ENCODE data around the gene FAM161A. TPM values are rescaled to one million over a fixed set of nuclear protein-coding genes. Genes with fewer than 3 reads are reported as not detected.

The FAM161A gene, protein sequence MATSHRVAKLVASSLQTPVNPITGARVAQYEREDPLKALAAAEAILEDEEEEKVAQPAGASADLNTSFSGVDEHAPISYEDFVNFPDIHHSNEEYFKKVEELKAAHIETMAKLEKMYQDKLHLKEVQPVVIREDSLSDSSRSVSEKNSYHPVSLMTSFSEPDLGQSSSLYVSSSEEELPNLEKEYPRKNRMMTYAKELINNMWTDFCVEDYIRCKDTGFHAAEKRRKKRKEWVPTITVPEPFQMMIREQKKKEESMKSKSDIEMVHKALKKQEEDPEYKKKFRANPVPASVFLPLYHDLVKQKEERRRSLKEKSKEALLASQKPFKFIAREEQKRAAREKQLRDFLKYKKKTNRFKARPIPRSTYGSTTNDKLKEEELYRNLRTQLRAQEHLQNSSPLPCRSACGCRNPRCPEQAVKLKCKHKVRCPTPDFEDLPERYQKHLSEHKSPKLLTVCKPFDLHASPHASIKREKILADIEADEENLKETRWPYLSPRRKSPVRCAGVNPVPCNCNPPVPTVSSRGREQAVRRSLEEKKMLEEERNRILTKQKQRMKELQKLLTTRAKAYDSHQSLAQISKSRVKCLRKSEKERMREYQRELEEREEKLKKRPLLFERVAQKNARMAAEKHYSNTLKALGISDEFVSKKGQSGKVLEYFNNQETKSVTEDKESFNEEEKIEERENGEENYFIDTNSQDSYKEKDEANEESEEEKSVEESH
- total RNA-seq: 1 to 10 TPM in 1 of 3 donors, under 1 TPM in 2; 0.68 to 1.1 (median 0.88) TPM
- total RNA-seq (2013): 1.5 TPM

DNA sequence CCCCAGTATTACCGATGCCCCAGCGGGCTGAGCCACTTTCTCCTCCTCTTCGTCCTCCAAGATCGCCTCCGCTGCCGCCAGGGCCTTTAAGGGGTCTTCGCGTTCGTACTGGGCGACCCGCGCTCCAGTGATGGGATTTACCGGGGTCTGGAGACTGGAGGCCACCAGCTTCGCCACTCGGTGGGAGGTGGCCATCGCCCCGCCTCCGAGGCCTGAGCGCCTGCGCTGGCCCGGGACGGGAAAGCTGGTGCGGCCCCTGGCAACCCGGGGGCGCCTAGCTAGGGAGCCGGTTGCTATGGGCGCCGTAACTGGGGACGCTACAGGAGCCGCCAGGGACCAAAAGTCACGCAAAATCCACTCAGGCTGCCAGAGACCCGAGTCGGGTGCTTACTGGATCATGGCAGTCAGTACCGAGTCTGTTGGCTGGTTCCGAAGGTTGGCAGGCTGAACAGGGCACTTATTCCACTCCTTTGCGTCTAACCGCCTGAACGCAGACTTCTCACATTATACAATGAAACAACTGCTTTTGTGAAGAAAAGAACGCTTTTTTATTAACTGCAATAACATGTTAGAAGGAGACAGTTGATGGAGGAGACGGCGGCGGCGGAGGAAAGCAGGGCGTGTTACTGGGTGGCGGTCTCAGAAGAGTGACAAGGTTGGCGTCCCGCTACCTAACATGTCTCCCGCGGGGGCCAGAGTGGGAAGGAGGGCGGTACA lies at the start of gene FAM161A:
Gene FAM161A, minus strand, starts transcription at position 214 of the 717 bp plus-strand sequence. Its CDS starts 19 bp downstream, at position 195.
- ATAC-seq: peak; percentile 68 to 82 (median 78)
- WGBS (ENCODE audit: insufficient coverage): under 1% methylated on average over 50 of the region's 50 CpGs
- Histone ChIP-seq H3K9me3 (ENCODE audit: control insufficient read depth, insufficient read depth, low read length) (no peaks in the 10 kb centered on the region), H3K4me3 (ENCODE audit: low read length) (peak within 1 kb of the TSS; percentile 80), H3K27me3 (ENCODE audit: control insufficient read depth, insufficient read depth, low read length) (no peaks in the 10 kb centered on the region), H3K4me1 (ENCODE audit: control insufficient read depth, insufficient read depth, low read length) (peaks cover 17% of the 10 kb centered on the region), H3K27ac (ENCODE audit: low read length) (peak within 1 kb of the TSS; percentile 64), H3K36me3 (ENCODE audit: control insufficient read depth, insufficient read depth, low read length) (no peaks in the 10 kb centered on the region)
- no peaks in the 10 kb centered on the region for H3K27me3 Mint-ChIP-seq (ENCODE audit: low read depth in 2 of 2)
- H3K27ac Mint-ChIP-seq: peak within 1 kb of the TSS; percentile 88 to 89
- peaks cover 18 to 25% of the 10 kb centered on the region in 2 donors for H3K4me1 Mint-ChIP-seq
- H3K36me3 Mint-ChIP-seq: no peaks in the 10 kb centered on the region
- H3K9me3 Mint-ChIP-seq: no peaks in the 10 kb centered on the region
- peak within 1 kb of the TSS; percentile 99 for H3K4me3 Mint-ChIP-seq
- peak; percentile 74 to 85 for DNase-seq
- intact Hi-C loops (cut with micrococcal nuclease): loop anchor here (1.0 to 10.0 kb wide), 3 partner anchors 34 to 319 kb away; partner anchors contain the start of genes CCT4 and XPO1
- TF ChIP-seq, protein P1, sequence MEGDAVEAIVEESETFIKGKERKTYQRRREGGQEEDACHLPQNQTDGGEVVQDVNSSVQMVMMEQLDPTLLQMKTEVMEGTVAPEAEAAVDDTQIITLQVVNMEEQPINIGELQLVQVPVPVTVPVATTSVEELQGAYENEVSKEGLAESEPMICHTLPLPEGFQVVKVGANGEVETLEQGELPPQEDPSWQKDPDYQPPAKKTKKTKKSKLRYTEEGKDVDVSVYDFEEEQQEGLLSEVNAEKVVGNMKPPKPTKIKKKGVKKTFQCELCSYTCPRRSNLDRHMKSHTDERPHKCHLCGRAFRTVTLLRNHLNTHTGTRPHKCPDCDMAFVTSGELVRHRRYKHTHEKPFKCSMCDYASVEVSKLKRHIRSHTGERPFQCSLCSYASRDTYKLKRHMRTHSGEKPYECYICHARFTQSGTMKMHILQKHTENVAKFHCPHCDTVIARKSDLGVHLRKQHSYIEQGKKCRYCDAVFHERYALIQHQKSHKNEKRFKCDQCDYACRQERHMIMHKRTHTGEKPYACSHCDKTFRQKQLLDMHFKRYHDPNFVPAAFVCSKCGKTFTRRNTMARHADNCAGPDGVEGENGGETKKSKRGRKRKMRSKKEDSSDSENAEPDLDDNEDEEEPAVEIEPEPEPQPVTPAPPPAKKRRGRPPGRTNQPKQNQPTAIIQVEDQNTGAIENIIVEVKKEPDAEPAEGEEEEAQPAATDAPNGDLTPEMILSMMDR (IDR thresholded peaks at IDR 0.05): no peak

- Histone ChIP-seq H3K9me3 (ENCODE audit: control insufficient read depth, insufficient read depth, low read length) (no peaks in the 10 kb centered on the region), H3K27me3 (ENCODE audit: control insufficient read depth, insufficient read depth, low read length) (no peaks in the 10 kb centered on the region), H3K36me3 (ENCODE audit: control insufficient read depth, insufficient read depth, low read length) (no peaks in the 10 kb centered on the region), H3K4me3 (ENCODE audit: low read length) (no peak overlapping the region), H3K4me1 (ENCODE audit: control insufficient read depth, insufficient read depth, low read length) (peaks cover 2% of the 10 kb centered on the region), H3K27ac (ENCODE audit: low read length) (no peak overlapping the region)
- TF ChIP-seq, protein P1 (IDR thresholded peaks at IDR 0.05): no peak
- H3K27ac Mint-ChIP-seq: no peak overlapping the region
- H3K9me3 Mint-ChIP-seq: no peaks in the 10 kb centered on the region
- intact Hi-C loops (cut with micrococcal nuclease): no loop called here
- ATAC-seq: no peak
- H3K4me1 Mint-ChIP-seq: peaks cover 0 to 5% of the 10 kb centered on the region in 2 donors
- WGBS (ENCODE audit: insufficient coverage): 95% methylated on average over 1 of the region's 1 CpG
- no peak overlapping the region for H3K4me3 Mint-ChIP-seq
- no peaks in the 10 kb centered on the region for H3K27me3 Mint-ChIP-seq (ENCODE audit: low read depth in 2 of 2)
- no peak for DNase-seq
- H3K36me3 Mint-ChIP-seq: no peaks in the 10 kb centered on the region
Observed at GRCh38 chr2:61900281-61900680, 46.4 kb upstream of the FAM161A start.

- H3K27ac ChIP-seq (ENCODE audit: low read length): no peak overlapping the region
- no peak overlapping the region for H3K4me3 ChIP-seq (ENCODE audit: low read length)
- no peaks in the 10 kb centered on the region for H3K4me1 ChIP-seq (ENCODE audit: control insufficient read depth, insufficient read depth, low read length)
- ATAC-seq (no peak), DNase-seq (peak in 1 of 2 donors; percentile 42)
- Mint-ChIP-seq H3K27me3 (ENCODE audit: low read depth in 2 of 2) (no peaks in the 10 kb centered on the region), H3K36me3 (no peaks in the 10 kb centered on the region), H3K9me3 (no peaks in the 10 kb centered on the region), H3K4me3 (no peak overlapping the region), H3K4me1 (no peaks in the 10 kb centered on the region), H3K27ac (no peak overlapping the region)
- no peaks in the 10 kb centered on the region for H3K36me3 ChIP-seq (ENCODE audit: control insufficient read depth, insufficient read depth, low read length)
- no peaks in the 10 kb centered on the region for H3K9me3 ChIP-seq (ENCODE audit: control insufficient read depth, insufficient read depth, low read length)
- WGBS (ENCODE audit: insufficient coverage): 33% methylated on average over 1 of the region's 2 CpGs
- TF ChIP-seq, protein P1 (IDR thresholded peaks at IDR 0.05): no peak
- no peaks in the 10 kb centered on the region for H3K27me3 ChIP-seq (ENCODE audit: control insufficient read depth, insufficient read depth, low read length)
- intact Hi-C loops (cut with micrococcal nuclease): no loop called here
Observed at GRCh38 chr2:61898810-61899209, 45.0 kb upstream of the FAM161A start.

Measured in natural killer cell (primary cell).